NCI-H82 (cell line): ENCODE results near the gene CLCN7.
"Not testable (repeated sequence)": the region's sequence is repeated elsewhere in the genome, so short reads cannot be mapped to it uniquely, and the experiment has no call there.

Source experiments
- DNase-seq: peaks from one replicate; lab custom pipeline; 2025; lab: John Stamatoyannopoulos, UW

CLCN7 gene

DNA sequence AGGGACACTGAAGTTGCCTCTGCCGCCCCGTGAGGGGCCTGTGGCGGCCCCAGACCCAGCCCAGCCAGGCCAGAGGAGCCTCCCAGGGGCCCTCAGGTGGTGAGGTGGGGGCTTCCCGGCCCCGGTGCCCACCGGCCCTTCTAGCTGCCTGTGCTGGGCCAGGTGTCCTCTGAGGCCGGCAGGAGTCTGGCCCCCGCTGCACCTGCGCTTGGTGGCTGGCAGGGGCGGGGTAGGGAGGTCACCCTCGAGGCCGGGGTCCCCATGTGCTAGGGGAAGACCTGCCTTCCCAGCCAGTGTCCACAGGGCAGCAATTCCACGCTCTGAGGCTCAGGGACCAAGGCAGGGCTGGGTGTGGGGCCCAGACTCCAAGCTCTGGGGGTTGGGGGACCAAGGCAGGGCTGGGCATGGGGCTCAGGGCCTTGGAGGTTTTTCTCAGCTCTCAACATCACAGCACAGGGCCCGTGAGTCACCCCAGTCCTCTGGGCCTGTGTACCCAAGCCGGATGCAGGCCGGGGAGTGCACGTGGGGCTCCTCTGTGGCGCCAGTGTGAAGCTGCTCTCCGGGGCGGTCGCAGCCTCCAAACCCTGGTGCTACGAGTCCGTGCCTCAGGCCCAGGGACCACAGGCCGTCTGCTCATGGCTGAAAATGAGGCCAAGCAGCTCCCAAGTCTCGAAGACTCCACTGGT, 29.2 kb downstream of the CLCN7 start:
- DNase-seq = no peak

- DNase-seq = no peak
Observed at GRCh38 chr16:1444730-1445517, 29.9 kb downstream of the CLCN7 start.

DNA sequence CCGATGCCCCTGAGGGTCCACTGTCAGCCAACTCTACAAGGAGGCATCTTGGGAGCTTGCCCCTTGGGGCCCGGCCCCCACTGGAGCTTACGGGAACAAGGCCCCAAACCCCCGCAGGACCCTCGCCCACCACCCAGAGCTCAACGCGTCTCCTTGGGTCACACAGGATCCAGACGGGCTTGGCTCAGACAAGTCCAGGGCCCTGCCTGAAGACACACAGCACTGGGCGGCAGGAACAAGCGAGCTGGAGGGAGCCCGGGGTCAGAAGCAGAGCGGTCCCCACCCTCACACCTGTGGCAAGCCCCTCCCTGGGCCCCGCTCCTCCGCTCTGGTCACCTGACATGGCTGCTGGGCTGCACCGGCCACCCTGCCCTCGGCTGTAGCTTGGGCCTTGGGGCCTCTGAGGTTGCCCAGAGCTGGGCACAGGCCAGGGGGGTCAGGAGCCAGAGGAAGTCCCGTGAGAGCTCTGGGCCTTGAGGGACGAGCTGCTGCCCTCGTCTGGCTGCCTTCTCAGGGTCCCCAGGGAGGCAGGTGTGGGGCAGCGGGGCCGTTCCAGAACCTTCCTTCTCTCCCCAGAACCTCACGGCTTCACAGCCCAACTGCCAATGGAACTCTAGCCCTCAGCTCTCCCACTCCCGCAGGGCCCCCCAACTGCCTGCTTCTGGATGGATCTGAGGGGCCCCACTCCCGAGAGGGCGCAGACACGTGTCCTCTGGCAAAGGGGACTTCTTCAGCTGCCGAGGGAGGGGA, 30.7 kb downstream of the CLCN7 start, which contains the start of gene CCDC154:
Gene CCDC154, minus strand, starts transcription at position 577 of the 750 bp plus-strand sequence. Its CDS starts 234 bp downstream, at position 343.
- DNase-seq = no peak

DNA sequence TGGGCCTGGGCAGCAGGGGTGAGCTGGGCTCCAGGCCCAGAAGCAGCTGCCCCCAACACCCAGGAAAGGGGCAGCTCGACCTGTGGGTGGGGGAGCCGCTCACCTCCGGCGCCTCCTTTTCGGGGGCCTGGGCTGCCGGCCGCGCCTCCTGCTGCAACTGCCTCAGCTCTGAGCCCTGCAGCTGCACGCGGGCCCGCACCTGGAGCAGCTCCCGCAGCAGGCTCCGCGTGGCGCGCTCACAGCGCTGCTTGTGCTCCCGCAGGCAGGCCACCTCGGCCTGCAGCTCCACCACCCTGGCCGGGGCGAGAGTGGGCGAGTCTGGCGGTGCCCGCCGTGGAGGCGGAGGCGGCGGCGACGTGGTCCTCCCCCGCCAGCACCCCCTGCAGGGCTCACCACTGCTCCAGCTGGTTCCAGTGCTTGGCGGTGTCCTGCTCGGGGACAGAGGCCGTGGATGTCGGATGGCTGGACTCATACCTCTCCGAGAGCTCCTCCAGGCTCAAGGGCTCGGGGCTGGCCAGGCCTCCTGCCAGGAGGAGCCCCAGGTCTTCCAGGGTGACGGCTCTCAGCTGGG, 31.3 kb downstream of the CLCN7 start:
- no peak for DNase-seq

DNA sequence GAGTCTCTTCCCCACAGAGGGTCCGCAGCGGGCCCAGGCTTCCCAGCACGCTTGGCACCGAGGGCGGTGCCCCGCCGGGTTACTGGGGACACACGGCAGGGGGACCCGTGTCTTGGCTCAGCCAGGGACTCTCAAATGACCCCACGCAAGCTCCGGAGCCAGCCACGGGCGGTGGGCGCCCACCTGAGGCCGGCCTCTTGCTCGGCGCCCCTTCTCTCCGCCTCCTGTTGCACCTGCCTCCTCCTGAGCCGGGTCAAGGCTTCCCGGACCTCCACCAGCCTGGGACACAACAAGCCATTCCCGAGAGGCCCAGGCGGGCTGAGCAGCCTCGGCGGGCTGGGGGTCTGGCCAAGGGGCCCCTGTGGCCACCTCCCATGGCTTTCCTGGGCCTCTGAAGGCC, 32.1 kb downstream of the CLCN7 start:
- DNase-seq = no peak

GRCh38 chr16:1441391-1441829, 33.4 kb downstream of the CLCN7 start:
- DNase-seq = no peak

DNA sequence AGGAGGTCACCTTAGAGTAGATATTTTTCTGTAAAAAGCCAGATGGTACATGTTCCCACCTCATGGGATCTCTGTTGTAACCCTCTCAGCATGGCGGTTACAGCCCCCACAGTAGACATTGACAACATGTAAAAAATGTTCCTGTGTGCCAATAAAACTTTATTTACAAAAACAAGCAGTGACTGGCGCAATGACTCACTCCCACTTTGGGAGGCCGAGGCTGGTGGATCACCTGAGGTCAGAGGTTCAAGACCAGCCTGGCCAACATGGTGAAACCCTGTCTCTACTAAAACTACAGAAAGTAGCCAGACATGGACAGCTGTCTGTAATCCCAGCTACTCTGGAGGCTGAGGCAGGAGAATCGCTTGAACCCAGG, 35.1 kb downstream of the CLCN7 start:
- not testable (repeated sequence) for DNase-seq

DNA sequence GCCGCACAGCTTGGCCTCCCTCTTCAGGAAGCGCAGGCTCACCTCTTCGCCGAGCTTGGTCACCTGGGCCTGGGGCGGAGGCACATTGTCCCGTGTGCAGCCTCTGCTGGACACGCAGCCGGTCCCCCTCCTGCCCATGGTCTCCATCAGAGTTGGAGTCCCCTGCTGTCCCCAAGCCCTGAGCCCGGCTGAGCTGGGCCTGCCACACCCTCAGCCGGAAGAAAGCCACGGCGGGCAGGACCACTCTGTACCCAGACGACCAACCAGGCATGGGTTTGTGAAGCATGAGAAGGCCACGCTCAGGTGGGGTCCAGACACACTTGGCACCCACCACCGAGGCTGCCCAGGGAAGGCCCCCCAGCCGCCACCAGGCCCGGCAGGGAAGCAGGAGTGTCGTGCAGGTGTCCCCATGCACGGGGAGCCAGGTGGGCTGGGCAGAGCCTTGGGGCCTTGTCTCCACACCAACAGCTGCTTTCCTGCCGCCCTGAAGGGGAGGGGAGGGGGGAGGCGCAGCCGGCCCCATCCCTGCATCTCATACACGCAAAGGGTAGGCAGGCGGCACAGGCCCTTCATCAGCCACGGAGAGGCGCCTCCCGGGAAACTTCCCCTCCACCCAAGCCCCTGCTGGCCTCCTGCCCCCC, 35.6 kb downstream of the CLCN7 start:
- no peak for DNase-seq

DNA sequence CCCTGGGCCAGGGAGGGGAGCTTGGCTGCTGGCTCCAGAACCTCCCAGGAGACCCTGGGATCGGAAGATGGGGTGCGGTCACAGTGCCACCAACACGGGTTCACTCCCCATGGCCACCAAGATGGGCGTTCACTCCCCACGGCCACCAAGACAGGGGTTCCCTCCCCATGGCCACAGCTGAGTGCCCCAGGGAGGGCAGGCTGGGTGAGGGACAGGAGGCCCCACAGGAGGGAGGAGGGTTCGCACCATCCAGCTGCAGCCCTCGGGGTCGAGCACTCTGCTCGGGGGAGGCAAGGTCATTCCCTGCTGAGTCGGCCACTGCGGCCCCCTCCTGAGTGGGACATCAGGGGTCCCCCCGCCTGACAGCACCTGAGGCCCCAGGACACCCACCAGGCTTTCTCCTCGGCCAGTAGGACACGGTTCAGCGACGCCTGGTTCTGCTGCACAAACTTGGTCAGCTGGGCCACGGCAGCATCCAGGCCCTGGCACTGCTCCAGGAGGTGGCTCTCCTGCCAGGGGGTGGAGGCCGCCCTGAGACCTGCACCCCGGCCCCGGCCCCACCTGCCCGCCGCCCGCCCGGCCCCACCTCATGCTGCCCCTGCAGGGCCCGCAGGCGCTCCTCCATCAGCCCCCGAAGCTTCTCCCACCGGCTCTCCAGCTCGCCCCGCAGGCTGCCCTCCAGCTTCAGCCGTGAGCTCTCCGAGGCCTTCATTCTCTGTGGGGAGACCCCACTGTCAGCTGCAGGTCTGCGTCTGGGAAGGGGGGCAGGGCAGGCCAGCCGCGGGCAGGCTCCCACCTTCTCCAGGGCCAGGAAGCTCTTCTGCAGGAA, 36.4 kb downstream of the CLCN7 start:
- no peak for DNase-seq

DNA sequence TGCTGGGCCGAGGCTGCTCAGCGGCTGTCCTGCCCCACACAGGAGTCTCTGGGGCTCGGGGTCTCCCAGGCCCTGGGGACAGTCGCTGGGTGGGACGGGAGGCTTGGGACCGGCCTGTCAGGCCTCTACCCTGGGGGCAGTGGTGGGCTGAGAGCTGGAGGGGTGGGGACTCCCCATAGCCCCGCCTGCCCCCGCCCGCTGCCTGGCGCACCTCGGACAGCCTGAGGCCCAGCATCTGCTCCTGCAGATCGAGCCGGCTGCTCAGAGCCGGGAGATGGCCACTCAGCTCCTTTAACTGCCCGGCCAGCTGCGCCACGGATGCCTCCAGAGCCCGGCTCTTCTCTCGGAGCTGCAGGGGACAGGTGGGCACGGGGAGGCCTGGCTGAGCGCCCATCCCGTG, 37.2 kb downstream of the CLCN7 start:
- no peak for DNase-seq

- DNase-seq = no peak
Observed at GRCh38 chr16:1436731-1437355, 38.0 kb downstream of the CLCN7 start.

DNA sequence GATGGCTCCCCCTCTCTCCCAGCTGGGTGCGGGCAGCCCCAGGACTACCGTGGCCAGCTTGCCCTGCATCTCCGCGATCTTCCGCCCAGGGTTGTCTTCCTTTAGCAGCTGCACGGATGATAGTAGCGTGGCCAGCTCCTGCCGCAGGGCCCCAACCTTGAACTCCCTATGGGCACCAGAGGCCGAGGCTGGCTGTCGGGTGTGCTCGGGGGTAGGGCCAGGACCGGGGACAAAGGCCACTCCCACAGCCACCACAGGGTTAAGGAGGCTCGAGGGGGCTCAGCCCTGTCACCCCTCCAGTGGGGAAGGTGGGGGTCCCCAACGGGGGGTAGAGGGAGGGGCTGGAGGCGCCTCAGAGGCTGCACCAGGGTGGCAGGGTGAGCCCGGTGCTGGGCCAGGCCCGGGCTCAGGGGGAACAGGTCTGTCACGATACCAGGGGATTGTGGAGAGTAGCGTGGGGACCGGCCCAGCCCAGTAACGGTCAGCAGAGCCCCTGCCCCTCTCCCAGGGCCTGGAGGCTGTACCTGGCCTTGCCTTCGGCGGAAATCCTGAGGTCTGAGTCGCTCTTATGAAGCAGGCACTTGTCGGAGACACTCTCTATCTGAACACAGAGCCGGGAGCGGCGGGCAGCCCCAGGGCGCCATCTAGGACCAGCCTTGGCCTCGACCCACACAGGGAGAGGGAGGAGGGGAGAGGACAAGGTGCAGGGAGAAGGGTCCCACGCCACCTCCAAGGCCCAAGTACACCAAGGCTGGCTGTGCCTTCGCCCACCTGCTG, 38.7 kb downstream of the CLCN7 start:
- no peak for DNase-seq

DNA sequence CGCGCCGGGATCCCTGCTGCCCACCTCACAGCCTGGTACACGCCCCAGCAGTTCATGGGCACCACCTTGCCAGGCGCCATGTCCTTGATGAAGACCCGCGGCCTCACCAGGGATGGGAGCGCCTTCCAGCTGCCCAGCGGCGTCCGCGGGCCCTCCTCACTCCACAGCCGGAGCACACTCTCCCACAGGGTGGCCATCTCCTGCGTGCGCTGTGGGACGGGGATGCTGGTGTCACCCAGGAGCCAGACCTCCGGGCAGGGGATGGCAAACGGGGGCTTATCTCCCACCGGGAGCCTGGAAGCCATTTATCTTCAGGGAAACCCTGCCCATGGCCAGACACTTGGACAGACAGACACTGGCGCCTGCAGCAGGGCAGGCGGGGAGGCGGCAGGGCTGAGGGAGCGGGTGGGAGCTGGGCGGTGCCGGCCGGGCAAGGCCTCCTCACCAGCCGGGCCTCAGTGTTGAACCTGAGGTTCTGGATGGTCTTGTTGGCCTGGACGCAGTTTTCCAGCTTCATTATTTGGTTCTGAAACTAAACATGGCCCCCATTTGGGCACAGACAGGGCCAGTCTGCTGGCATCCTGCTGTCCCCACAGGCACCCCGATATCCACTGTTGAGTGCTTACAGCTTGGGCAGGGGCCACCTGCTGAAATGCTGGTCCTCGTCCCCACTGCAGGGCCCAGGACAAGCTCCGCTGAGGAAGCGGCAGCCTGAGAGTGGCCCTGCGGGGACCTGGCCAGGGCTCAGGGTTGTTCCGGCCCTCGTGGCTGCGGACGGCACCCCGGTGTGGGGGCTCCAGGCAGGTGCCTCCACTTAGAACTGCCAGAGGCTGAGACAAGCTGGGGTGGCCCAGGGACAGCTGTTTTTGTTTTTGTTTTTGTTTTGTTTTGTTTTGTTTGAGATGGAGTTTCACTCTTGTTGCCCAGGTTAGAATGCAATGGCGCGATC, 39.9 kb downstream of the CLCN7 start:
- no peak for DNase-seq

DNA sequence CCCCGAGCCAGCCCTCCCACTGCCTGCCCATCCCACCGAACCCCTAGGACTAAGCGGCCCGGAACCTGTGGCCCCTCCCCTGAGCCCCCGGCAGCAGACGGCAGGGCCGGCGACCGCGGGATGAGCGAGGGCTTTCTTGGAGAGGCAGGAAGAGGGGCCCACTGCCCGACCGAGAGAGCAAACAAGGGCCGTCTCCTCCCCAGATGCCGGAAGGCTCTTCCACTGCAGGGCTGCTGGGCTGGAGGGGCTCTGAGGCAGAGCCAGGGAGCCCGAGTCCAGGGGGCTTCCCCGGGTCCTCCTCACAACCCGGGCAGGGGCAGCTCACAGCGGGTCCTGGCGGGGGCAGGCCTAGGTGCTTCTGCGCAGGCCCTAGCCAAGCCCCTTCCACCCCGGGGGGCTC, 41.1 kb downstream of the CLCN7 start:
- no peak for DNase-seq

GRCh38 chr16:1433263-1433560, 41.6 kb downstream of the CLCN7 start:
- DNase-seq = no peak

GRCh38 chr16:1432388-1433262, 42.2 kb downstream of the CLCN7 start:
- no peak for DNase-seq

- DNase-seq = no peak
Observed at GRCh38 chr16:1431497-1432270, 43.1 kb downstream of the CLCN7 start.
